Right renal cortex interstitium (tissue), 3 donors: ENCODE data around the gene BCAP31. TPM values are rescaled to one million over a fixed set of nuclear protein-coding genes. Genes with fewer than 3 reads are reported as not detected.

Experiments
- DNase-seq, 3 donors: peaks; one replicate each; pipeline ENCODE4 v3.0.0-alpha.2; 2013; ENCODE audit warnings: low read depth in 3 of 3, low spot score in 2 of 3
- polyA plus RNA-seq, 3 donors: library from polyadenylated mRNA; unstranded; fragments of 120-200 nt; gene quantifications; one replicate each; pipeline ENCODE4 v1.2.1, GENCODE V29; 2013; ENCODE audit not compliant: insufficient read length in 3 of 3

The BCAP31 gene
- polyA plus RNA-seq, 3 donors, result 191 to 206 (median 202) TPM

DNA sequence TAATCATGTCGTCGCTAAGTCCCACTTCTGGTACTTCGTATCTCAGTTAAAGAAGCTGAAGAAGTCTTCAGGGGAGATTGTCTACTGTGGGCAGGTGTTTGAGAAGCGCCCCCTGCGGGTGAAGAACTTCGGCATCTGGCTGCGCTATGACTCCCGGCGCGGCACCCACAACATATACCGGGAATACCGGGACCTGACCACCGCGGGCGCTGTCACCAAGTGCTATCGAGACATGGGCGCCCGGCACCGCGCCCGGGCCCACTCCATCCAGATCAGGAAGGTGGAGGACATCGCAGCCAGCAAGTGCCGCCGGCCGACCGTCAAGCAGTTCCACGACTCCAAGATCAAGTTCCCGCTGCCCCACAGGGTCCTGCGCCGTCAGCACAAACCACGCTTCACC, 61.9 kb downstream of the BCAP31 start:
- DNase-seq, result no peak

DNA sequence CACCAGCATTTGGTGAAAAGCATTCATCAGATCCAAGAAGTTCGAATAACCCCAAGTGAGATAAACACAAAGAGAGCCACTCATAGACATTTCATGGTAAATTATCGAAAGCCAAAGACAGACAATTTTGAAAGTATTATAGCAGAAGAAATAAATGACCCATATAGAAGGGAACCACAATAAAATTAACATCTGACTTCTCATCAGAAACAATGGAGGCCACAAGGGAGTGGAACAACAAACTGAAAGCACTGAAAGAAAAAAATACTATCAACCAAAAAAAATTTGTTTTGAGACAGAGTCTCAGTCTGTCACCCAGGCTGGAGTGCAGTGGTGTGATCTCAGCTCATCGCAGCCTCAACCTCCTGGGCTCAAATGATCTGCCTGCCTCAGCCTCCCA, 64.9 kb downstream of the BCAP31 start:
- DNase-seq, result no peak

DNA sequence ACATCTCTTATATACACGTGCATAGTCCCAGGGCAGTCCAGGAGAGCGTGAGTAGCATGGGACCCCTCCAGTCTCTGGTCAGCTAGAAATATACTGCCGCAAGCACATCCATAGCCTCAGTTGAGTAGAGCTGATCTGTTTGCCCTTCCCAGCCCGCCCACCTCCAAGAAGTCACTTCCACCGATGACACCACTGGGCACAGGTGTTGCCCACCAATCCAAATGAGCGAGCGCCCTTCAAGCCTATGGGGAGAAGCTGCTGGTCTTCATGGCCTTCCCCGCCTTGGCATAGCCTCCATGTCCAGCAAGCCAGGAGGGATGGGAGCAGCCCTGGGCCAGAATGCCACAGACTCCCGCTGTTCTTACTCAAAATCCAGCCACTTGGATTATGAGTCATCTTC, 67.0 kb downstream of the BCAP31 start:
- no peak for DNase-seq

DNA sequence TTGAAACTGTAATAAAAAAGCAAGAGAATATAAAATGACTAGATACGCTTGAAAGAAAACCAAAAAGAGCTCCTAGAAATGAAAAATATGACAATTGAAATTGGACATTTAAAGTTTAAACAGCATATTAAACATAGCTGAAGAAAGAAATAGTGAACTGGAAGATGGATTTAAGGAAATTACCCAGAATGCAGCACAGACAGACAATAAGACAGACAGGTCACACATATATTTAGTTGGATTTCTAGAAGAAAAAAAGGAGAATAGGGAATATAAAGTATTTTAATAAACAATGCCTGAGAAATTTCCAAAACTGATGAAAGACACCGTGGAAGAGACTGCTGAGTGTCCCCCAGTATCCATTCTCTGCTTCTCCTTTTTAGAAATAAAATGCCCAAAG, 70.6 kb downstream of the BCAP31 start:
- no peak for DNase-seq

DNA sequence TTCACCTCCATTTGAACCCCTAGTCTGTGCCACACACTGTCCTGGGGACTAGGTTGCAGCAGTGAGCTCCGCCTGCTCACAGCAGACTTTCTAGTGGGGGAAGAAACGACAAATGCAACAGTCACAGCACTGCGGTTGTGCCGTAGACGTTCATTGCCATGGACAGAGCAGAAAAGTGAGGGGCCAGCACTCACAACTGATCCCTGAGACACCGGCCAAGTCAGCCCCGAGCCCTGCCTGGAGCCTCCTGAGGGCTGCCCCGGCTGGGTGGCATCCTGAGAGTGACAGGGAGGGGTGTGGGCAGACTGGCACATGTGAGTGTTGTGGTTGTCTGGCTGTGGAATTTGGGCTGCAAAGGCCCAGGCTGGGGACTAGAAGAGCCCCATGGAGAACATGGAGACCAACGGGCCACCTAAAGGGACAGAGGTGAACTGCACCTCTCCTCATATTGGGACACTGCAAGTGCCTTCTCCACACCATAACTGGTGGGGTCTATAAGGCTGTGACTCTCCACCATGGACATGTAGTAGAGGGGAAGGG, 72.6 kb downstream of the BCAP31 start:
- no peak for DNase-seq

DNA sequence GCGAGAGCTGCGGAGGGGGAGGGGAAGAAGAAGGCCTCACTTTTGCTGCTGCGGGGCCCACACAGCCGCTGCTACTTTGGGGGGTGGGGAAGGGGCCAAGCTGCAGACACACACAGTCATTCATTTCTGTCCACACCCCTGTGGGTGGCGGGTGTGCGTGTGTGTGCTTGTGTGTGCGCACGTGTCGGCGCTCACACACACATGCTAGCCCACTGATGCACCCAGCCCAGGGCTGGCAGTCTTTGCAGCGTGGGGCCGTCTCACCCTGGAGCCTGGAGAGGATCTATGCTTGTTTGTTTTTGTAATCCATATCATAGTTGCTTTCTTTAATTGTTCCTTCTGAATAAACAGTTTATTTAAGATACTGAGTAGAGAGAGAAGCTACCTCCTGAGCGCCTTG, 73.2 kb downstream of the BCAP31 start:
- no peak for DNase-seq

Other genes with a start within 250 kb of the BCAP31 start
- gene BGN, start 229.4 kb downstream of the BCAP31 start, polyA plus RNA-seq, result 100 to 1,000 TPM; 144 to 189 (median 175) TPM
- gene ATP2B3, start 206.7 kb downstream of the BCAP31 start, polyA plus RNA-seq, result under 1 TPM; 0.11 to 0.24 (median 0.14) TPM
- 10 to 100 TPM; 17.2 to 19.6 (median 18.7) TPM for gene CCNQ, start 125.2 kb downstream of the BCAP31 start, polyA plus RNA-seq
- 10 to 100 TPM; 37.8 to 46.1 (median 41.7) TPM for gene DUSP9, start 77.2 kb downstream of the BCAP31 start, polyA plus RNA-seq
- 1 to 10 TPM; 4.8 to 7.0 (median 5.6) TPM for gene PNCK, start 50.6 kb downstream of the BCAP31 start, polyA plus RNA-seq
- gene SLC6A8, start 36.5 kb downstream of the BCAP31 start, polyA plus RNA-seq, result 10 to 100 TPM; 39.9 to 47.3 (median 40.5) TPM
- 1 to 10 TPM; 7.2 to 7.7 (median 7.4) TPM for gene ABCD1, start 469 bp upstream of the BCAP31 start, polyA plus RNA-seq
- gene PLXNB3, start 39.9 kb upstream of the BCAP31 start, polyA plus RNA-seq, result 1 to 10 TPM in 2 of 3 donors, under 1 TPM in 1; 0.96 to 1.7 (median 1.6) TPM
- under 1 TPM; 0.55 to 0.78 (median 0.72) TPM for gene SRPK3, start 56.7 kb upstream of the BCAP31 start, polyA plus RNA-seq
- 10 to 100 TPM; 71.7 to 83.7 (median 77.2) TPM for gene IDH3G, start 70.0 kb upstream of the BCAP31 start, polyA plus RNA-seq
- gene SSR4, start 70.3 kb upstream of the BCAP31 start, polyA plus RNA-seq, result 100 to 1,000 TPM; 135 to 164 (median 160) TPM
- gene PDZD4, start 106.2 kb upstream of the BCAP31 start, polyA plus RNA-seq, result 1 to 10 TPM; 6.8 to 7.1 (median 6.9) TPM
- 10 to 100 TPM; 39.8 to 50.8 (median 47.8) TPM for gene L1CAM, start 161.8 kb upstream of the BCAP31 start, polyA plus RNA-seq
- 1 to 10 TPM; 1.4 to 2.4 (median 1.7) TPM for gene AVPR2, start 180.3 kb upstream of the BCAP31 start, polyA plus RNA-seq
- 10 to 100 TPM; 23.5 to 25.8 (median 23.5) TPM for gene ARHGAP4, start 201.9 kb upstream of the BCAP31 start, polyA plus RNA-seq
- 10 to 100 TPM; 54.7 to 62.2 (median 61.4) TPM for gene NAA10, start 210.7 kb upstream of the BCAP31 start, polyA plus RNA-seq
- 10 to 100 TPM; 13.9 to 17.9 (median 17.2) TPM for gene RENBP, start 220.3 kb upstream of the BCAP31 start, polyA plus RNA-seq
- gene HCFC1, start 247.4 kb upstream of the BCAP31 start, polyA plus RNA-seq, result 10 to 100 TPM; 31.7 to 37.5 (median 36.7) TPM
- gene TMEM187, start 248.4 kb upstream of the BCAP31 start, polyA plus RNA-seq, result 1 to 10 TPM; 5.8 to 6.1 (median 6.0) TPM